ENCODE results near the gene LTK. TPM values are rescaled to one million over a fixed set of nuclear protein-coding genes. Genes with fewer than 3 reads are reported as not detected.

LTK gene
- total RNA-seq, 1 experiment from 2014 or later: not detected

DNA sequence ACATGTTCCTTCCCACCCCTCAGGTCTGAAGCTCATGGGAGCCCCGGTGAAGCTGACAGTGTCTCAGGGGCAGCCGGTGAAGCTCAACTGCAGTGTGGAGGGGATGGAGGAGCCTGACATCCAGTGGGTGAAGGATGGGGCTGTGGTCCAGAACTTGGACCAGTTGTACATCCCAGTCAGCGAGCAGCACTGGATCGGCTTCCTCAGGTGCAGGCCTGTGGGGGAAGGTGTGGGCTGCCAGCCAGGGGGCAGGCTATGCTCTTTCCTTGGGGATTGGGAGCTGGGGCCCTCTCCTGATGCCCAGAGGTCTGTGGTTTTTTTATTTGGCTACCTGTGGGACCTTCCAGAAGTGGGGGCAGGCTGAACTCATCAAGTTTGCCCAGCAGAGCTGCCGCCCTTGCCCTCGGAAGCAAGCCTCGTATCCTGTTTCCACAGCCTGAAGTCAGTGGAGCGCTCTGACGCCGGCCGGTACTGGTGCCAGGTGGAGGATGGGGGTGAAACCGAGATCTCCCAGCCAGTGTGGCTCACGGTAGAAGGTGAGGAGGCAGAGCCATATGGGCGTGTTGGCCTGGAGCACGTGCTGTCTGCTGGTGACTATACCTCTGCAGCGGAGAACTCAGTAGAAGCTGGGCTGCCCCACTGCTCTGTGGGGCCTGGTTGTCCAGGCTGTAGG, 47.6 kb upstream of the LTK start:
- CTCF ChIA-PET: interaction anchor here (0.6 to 1.1 kb wide), 2 partner anchors 43 to 250 kb away, joined by 3 to 4 read pairs; no protein-coding TSS in a partner anchor
- no TSS peak for BruUV-seq (replicated peaks)
- intact Hi-C loops (cut with micrococcal nuclease; ENCODE audit: unreplicated experiment) (no loop called here), in situ Hi-C loops (cut with HindIII; ENCODE audit: low pct_unique_long_range_greater_than_20kb, low sequenced_read_pairs) (no loop called here)
- no peak overlapping the region for H3K27ac ChIP-seq (ENCODE audit: low read length)
- TF ChIP-seq REST (IDR thresholded peaks at IDR 0.05; ENCODE audit: insufficient read depth in 1 of 2, low read depth in 2 of 2, low read length in 1 of 2): no peak
- TF ChIP-seq POLR2AphosphoS5 (IDR thresholded peaks at IDR 0.05; ENCODE audit: low read depth, low read length): no peak
- TF ChIP-seq TCF7L2 (IDR thresholded peaks at IDR 0.05; ENCODE audit: low read depth, low read length): no peak
- ATAC-seq: no peak
- H3K36me3 ChIP-seq (ENCODE audit: control insufficient read depth, insufficient read depth, low read length): no peaks in the 10 kb centered on the region
- H3K27me3 ChIP-seq (ENCODE audit: control insufficient read depth, insufficient read depth, low read length): no peaks in the 10 kb centered on the region
- H3K4me1 ChIP-seq (ENCODE audit: control insufficient read depth, insufficient read depth, low read length): peaks cover 16% of the 10 kb centered on the region
- POLR2A ChIA-PET: no interaction called here
- no peaks in the 10 kb centered on the region for H3K9me3 ChIP-seq (ENCODE audit: control insufficient read depth, insufficient read depth, low read depth, low read length)
- no peak overlapping the region for H3K4me3 ChIP-seq (ENCODE audit: low read depth in 2 of 2, low read length in 2 of 2)
- DNase-seq (ENCODE audit: low read depth, low spot score): no peak

- no peaks in the 10 kb centered on the region for H3K9me3 ChIP-seq (ENCODE audit: control insufficient read depth, insufficient read depth, low read depth, low read length)
- no peaks in the 10 kb centered on the region for H3K27me3 ChIP-seq (ENCODE audit: control insufficient read depth, insufficient read depth, low read length)
- BruUV-seq (replicated peaks): no TSS peak
- POLR2A ChIA-PET: no interaction called here
- intact Hi-C loops (cut with micrococcal nuclease; ENCODE audit: unreplicated experiment): no loop called here
- no peaks in the 10 kb centered on the region for H3K36me3 ChIP-seq (ENCODE audit: control insufficient read depth, insufficient read depth, low read length)
- TF ChIP-seq SIN3A (IDR thresholded peaks at IDR 0.05; ENCODE audit: borderline replicate concordance, insufficient read depth, low read depth, low read length): no peak
- no peak for TF ChIP-seq POLR2AphosphoS5 (IDR thresholded peaks at IDR 0.05; ENCODE audit: low read depth, low read length)
- TF ChIP-seq CTCF (IDR thresholded peaks at IDR 0.05): no peak
- no peak overlapping the region for H3K4me3 ChIP-seq (ENCODE audit: low read depth in 2 of 2, low read length in 2 of 2)
- in situ Hi-C loops (cut with HindIII; ENCODE audit: low pct_unique_long_range_greater_than_20kb, low sequenced_read_pairs): no loop called here
- CTCF ChIA-PET: interaction anchor here (0.6 kb wide), 1 partner anchor 251 kb away, joined by 3 read pairs; no protein-coding TSS in a partner anchor
- no peak overlapping the region for H3K27ac ChIP-seq (ENCODE audit: low read length)
- ATAC-seq (no peak), DNase-seq (ENCODE audit: low read depth, low spot score) (no peak)
- H3K4me1 ChIP-seq (ENCODE audit: control insufficient read depth, insufficient read depth, low read length): peaks cover 16% of the 10 kb centered on the region
Observed at GRCh38 chr15:41560572-41560874, 46.9 kb upstream of the LTK start.

DNA sequence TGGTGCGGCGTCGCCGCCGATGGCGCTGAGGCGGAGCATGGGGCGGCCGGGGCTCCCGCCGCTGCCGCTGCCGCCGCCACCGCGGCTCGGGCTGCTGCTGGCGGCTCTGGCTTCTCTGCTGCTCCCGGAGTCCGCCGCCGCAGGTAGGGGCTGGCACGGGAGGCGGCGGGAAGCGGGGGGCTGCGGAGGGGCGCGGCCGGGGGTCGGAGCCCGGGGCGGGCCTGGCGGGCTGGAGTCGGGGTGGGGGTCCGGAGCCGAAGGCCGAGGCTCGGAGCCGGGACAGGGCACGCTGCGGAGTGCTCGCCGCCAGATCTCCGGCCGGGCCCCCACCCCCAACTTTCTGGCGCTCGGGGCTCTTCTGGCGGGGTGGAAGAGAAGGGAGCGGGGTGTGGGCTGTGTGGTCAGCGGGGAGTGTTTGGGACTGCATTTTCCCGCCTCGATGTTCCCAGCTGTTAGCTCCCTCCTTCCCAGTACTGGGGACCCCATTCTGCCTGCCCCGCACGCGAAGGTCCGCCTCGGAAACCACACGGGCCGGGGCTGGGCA, 45.7 kb upstream of the LTK start:
- no peaks in the 10 kb centered on the region for H3K36me3 ChIP-seq (ENCODE audit: control insufficient read depth, insufficient read depth, low read length)
- peak overlapping the region; percentile 59 to 60 for H3K4me3 ChIP-seq (ENCODE audit: low read depth in 2 of 2, low read length in 2 of 2)
- TF ChIP-seq POLR2AphosphoS5 (IDR thresholded peaks at IDR 0.05; ENCODE audit: low read depth, low read length) (no peak), REST (IDR thresholded peaks at IDR 0.05; ENCODE audit: insufficient read depth in 1 of 2, low read depth in 2 of 2, low read length in 1 of 2) (no peak), TCF7L2 (IDR thresholded peaks at IDR 0.05; ENCODE audit: low read depth, low read length) (no peak), SIN3A (IDR thresholded peaks at IDR 0.05; ENCODE audit: borderline replicate concordance, insufficient read depth, low read depth, low read length) (no peak; the same call in 1 of the 2 replicates), CTCF (IDR thresholded peaks at IDR 0.05) (no peak)
- POLR2A ChIA-PET: no interaction called here
- peaks cover 16% of the 10 kb centered on the region for H3K4me1 ChIP-seq (ENCODE audit: control insufficient read depth, insufficient read depth, low read length)
- ATAC-seq (peak; percentile 19), DNase-seq (ENCODE audit: low read depth, low spot score) (no peak)
- CTCF ChIA-PET: no interaction called here
- in situ Hi-C loops (cut with HindIII; ENCODE audit: low pct_unique_long_range_greater_than_20kb, low sequenced_read_pairs): no loop called here
- H3K27me3 ChIP-seq (ENCODE audit: control insufficient read depth, insufficient read depth, low read length): no peaks in the 10 kb centered on the region
- H3K27ac ChIP-seq (ENCODE audit: low read length): peak overlapping the region; percentile 63
- intact Hi-C loops (cut with micrococcal nuclease; ENCODE audit: unreplicated experiment): no loop called here
- no peaks in the 10 kb centered on the region for H3K9me3 ChIP-seq (ENCODE audit: control insufficient read depth, insufficient read depth, low read depth, low read length)
- BruUV-seq (replicated peaks): no TSS peak
